Heart left ventricle (tissue), 16 donors: ENCODE data around the gene EGLN2. TPM values are rescaled to one million over a fixed set of nuclear protein-coding genes. Genes with fewer than 3 reads are reported as not detected.
A peak's percentile ranks its signal among the peaks of the same experiment; 100 is the strongest.
"Not testable (repeated sequence)": the region's sequence is repeated elsewhere in the genome, so short reads cannot be mapped to it uniquely, and the experiment has no call there.

ENCODE experiments used
- ATAC-seq, 4 donors: fragments of 200-7000 bp; cut with Tn5 transposase; one replicate each; pipeline ENCODE4 v1.9.1; 2020 to 2022; ENCODE audit warnings: moderate library complexity in 4 of 4, mild to moderate bottlenecking in 3 of 4, moderate number of reproducible peaks in 1 of 4
- DNase-seq, 5 donors: peaks; one replicate each; pipeline ENCODE4 v3.0.0-alpha.2; 2020
- H3K27ac ChIP-seq, 12 donors: fragments of 200-600 bp; sonication (generic) in 4 of 12; one replicate each; pipeline versions ENCODE4 v1.5.0 to v1.8.0; 2016 to 2022; ENCODE audit warnings: mild to moderate bottlenecking in 2 of 12
- H3K27me3 ChIP-seq, 9 donors: fragments of 200-600 bp; sonication (generic) in 2 of 9; one replicate each; pipeline versions ENCODE4 v1.5.1 to v1.8.0; 2016 to 2022; ENCODE audit warnings: mild to moderate bottlenecking in 3 of 9
- H3K36me3 ChIP-seq, 9 donors: fragments of 200-600 bp; sonication (generic) in 2 of 9; one replicate each; pipeline versions ENCODE4 v1.5.0 to v1.8.0; 2018 to 2022; ENCODE audit warnings: mild to moderate bottlenecking in 2 of 9
- H3K4me1 ChIP-seq, 12 donors: fragments of 200-600 bp; sonication (generic) in 4 of 12; one replicate each; pipeline versions ENCODE4 v1.5.0 to v1.8.0; 2016 to 2022; ENCODE audit warnings: mild to moderate bottlenecking in 3 of 12
- H3K4me3 ChIP-seq, 12 donors: fragments of 200-600 bp; sonication (generic) in 4 of 12; one replicate each; pipeline versions ENCODE4 v1.5.0 to v1.8.0; 2017 to 2022; ENCODE audit warnings: mild to moderate bottlenecking in 9 of 12, moderate library complexity in 4 of 12
- H3K9me3 ChIP-seq, 12 donors: fragments of 200-600 bp; sonication (generic) in 4 of 12; one replicate each; pipeline versions ENCODE4 v1.5.0 to v1.8.0; 2016 to 2022; ENCODE audit warnings: mild to moderate bottlenecking in 1 of 12
- POLR2A ChIP-seq, 2 donors: fragments of 450-650 bp; IDR thresholded peaks; one replicate each; pipeline ENCODE4 v1.6.1; 2017; ENCODE audit warnings: antibody characterized with exemption in 2 of 2, mild to moderate bottlenecking in 2 of 2, moderate library complexity in 2 of 2
- WGBS, 4 donors: extraction: QIAGEN DNeasy Blood & Tissue Kit in 2 of 4; methylation state at CpG; one replicate each; pipeline versions ENCODE4 v1.1.5 to v1.1.7; 2013 to 2018; 5-methylcytosine and 5-hydroxymethylcytosine counted together
- intact Hi-C, 10 donors: fragments of 100-400 bp; cut with DNase I; formaldehyde crosslinking; loops; one replicate each; pipeline versions ENCODE4 v1.11.1 to v1.14.2; 2022
- polyA plus RNA-seq, 2 donors: library from polyadenylated mRNA; stranded (reverse); fragments of 200-250 nt; gene quantifications; one replicate each; pipeline ENCODE4 v1.2.3, GENCODE V29; 2013
- total RNA-seq, 9 donors: library from RNA; depleted of rRNA in 2 of 9; stranded (reverse); fragments of >200 nt in 2 of 9; fragmentation: NEBNext Ultra II Directional in 3 of 9; extraction: Animal tissue kit (Norgen Biotek cat#: 25700) in 3 of 9; gene quantifications; one replicate each; pipeline versions ENCODE4 v1.1.0 to v1.2.4, GENCODE V29; 2016 to 2023
- TF ChIP-seq, protein P1 (sequence below), 12 donors: fragments of 200-600 bp; sonication (generic) in 4 of 12; IDR thresholded peaks; one replicate each; pipeline versions ENCODE4 v1.5.0 to v1.8.0; 2018 to 2022; ENCODE audit warnings: antibody characterized with exemption in 12 of 12, mild to moderate bottlenecking in 5 of 12
- donor health status: ischemic (EF 13 %, LVEDD 7.1; RV severe dilation, severe dysfunction).
- donor health status: healthy with polysubstance abuse.
- donor health status: DM: no; HTN: yes; CAD: no.
- donor health status: DM: no; HTN: no; CAD: no.
- donor health status: ischemic (EF 25% LVEDD 6.9; RV normal size, moderate dysfunction).
- donor health status: ischemic (EF 25% LVEDD 5.7; RV mildly dilated, moderate dysfunction).
- donor health status: healthy.
- donor health status: DM: yes; HTN: yes; CAD: no.
- donor health status: ischemic (EF 35%, LVEDD 5.7; RV mildly dilated, moderate dysfunction).
- donor health status: nonischemic (EF 11% LVEDD 7.7; RV severe dilation, severe dysfunction).
- donor health status: DM: yes; HTN: yes; CAD: no.
- donor health status: PGD.
- donor health status: ischemic (EF 29% LVEDD 5.4; RV normal size, mild dysfunction).
- donor health status: nonischemic (EF 23%, LVEDD 6.1; RV moderate dilation, normal function).

The EGLN2 gene
- total and polyA plus RNA-seq, 11 donors = 38.1 to 91.8 (median 50.5) TPM

DNA sequence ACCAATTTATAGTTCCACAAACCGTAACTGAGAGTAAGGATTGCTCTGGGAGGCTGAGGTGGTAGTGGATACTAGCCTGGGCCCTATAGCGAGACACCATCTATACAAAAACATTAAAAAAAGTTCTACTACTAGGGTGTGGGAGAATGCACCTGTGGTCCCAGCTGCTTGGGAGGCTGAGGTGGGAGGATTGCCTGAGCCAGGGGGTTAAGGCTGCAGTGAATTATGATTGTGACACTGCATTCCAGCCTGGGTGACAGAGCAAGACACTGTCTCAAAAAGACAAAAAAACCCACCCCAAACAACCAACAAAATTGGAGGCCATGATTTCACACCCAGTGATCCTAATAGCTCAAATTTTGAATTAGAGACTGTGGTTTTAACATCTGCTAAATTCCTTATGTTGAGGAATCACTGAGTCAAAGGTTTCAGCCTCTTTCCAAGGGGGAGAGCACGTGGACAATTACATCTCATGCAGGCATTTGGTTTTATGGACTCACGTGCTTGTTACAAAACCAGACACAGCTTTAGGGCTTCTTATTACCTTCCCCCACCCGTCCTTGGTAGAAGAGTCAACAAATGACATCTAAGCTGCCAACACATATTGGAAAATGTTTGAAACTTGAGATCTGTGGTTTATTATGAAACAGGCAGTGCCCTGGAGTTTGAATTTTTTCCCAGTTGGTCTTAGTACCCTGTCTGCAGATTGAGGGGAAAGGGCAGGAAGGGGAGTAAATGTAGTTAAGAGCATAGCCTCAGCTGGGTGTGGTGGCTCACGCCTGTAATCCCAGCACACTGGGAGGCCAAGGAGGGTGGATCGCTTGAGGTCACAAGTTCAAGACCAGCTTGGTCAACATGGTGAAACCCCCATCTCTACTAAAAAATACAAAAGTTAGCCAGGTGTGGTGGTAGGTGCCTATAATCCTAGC is 32.8 kb downstream of the EGLN2 start:
- Histone ChIP-seq H3K27me3 (no peaks in the 10 kb centered on the region), H3K9me3 (no peaks in the 10 kb centered on the region), H3K27ac (peak overlapping the region in 1 of 12 donors; percentile 24), H3K4me1 (no peaks in the 10 kb centered on the region), H3K4me3 (no peak overlapping the region), H3K36me3 (peaks cover 0 to 15% (median 7%) of the 10 kb centered on the region in 9 donors)
- TF ChIP-seq POLR2A (IDR thresholded peaks at IDR 0.05) = no peak
- TF ChIP-seq, protein P1, sequence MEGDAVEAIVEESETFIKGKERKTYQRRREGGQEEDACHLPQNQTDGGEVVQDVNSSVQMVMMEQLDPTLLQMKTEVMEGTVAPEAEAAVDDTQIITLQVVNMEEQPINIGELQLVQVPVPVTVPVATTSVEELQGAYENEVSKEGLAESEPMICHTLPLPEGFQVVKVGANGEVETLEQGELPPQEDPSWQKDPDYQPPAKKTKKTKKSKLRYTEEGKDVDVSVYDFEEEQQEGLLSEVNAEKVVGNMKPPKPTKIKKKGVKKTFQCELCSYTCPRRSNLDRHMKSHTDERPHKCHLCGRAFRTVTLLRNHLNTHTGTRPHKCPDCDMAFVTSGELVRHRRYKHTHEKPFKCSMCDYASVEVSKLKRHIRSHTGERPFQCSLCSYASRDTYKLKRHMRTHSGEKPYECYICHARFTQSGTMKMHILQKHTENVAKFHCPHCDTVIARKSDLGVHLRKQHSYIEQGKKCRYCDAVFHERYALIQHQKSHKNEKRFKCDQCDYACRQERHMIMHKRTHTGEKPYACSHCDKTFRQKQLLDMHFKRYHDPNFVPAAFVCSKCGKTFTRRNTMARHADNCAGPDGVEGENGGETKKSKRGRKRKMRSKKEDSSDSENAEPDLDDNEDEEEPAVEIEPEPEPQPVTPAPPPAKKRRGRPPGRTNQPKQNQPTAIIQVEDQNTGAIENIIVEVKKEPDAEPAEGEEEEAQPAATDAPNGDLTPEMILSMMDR (IDR thresholded peaks at IDR 0.05) = no peak
- DNase-seq (no peak), ATAC-seq (no peak)
- WGBS, 4 donors = 87 to 90% (median 89%) methylated on average over 7 of the region's 7 CpGs
- intact Hi-C loops = no loop called here

DNA sequence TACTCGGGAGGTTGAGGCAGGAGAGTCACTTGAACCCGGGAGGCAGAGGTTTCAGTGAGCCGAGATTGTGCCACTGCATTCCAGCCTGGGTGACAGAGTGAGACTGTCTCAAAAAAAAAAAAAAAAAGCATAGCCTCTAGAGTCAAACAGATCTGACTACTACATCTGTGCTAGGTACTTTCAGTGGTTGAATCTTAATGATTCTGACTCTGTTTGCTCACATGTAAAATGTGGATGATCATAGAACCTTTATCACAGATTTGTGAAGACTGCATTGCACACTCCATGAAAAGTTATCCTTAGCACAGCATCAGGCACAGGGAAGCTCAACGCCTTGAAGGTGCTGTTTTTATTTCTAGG is 33.4 kb downstream of the EGLN2 start:
- H3K27me3 ChIP-seq, H3K27ac ChIP-seq, ATAC-seq, H3K4me3 ChIP-seq, H3K36me3 ChIP-seq, H3K4me1 ChIP-seq, H3K9me3 ChIP-seq, intact Hi-C loops, DNase-seq: not testable (repeated sequence)
- 76 to 83% (median 79%) methylated on average over 4 of the region's 4 CpGs for WGBS, 4 donors

DNA sequence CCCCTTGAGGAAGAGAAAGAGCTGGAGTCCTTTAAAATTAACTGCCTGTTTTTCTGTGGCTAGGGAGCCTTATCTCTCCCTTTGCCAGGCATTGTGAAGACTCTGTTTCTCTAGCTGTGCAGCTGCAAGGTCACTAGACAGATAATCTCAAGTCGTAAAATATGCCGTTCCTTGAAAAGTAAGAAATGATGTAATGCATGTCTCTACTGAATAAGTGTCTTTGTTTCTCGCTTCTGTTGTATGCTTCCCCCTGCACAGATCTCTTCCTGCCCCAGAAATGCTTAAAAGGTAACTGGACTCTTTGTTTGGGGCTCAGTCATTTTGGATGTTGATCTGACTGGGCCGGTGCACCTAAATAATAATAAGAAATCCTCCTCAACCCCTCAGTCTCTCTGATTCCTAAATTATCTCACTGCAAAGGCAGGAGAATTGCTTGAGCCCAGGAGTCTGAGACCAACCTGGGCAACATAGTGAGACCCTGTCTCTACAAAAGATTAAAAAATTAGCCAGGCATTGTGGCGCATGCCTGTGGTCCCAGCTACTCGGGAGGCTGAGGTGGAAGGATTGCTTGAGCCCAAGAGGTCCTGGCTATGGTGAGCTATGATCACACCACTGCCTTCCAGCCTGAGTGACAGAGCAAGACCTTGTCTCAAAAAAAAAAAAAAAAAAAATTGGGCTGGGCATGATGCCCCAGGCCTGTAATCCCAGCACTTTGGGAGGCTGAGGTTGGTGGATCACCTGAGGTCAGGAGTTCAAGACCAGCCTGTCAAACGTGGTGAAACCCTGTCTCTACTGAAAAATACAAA is 34.9 kb downstream of the EGLN2 start:
- H3K4me3 ChIP-seq, DNase-seq, H3K9me3 ChIP-seq, intact Hi-C loops, ATAC-seq, H3K4me1 ChIP-seq, H3K27ac ChIP-seq, H3K27me3 ChIP-seq, H3K36me3 ChIP-seq: not testable (repeated sequence)
- 45 to 63% (median 58%) methylated on average over 7 of the region's 7 CpGs for WGBS, 4 donors

DNA sequence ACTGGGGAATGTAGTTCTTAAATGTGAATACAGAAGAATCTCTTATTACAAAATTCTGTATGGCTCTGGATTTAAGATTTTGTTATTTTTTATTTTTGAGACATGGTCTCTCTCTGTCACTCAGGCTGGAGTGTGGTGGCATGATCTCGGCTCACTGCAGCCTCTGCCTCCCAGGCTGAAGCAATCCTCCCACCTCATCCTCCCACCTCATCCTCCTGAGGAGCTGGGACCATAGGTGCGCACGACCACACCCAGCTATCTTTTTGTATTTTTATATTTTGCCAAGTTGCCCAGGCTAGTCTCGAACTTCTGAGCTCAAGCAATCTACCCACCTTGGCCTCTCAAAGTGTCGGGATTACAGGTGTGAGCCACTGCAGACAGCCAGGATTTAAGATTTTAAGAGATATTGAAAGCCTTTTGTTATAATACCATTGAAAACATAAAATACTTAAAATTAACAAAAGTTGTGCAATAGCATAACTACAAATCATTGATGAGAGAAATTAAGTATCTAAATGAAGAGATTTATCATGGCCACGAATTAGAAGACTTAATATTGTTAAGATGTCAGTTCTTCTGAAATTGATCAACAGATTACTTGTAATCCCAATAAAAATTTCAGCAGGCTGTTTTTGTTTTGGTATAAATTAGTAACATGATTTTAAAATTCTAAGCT is 37.9 kb downstream of the EGLN2 start:
- WGBS, 4 donors = 85 to 90% (median 88%) methylated on average over 6 of the region's 6 CpGs
- Histone ChIP-seq H3K36me3 (no peaks in the 10 kb centered on the region), H3K27ac (no peak overlapping the region), H3K27me3 (no peaks in the 10 kb centered on the region), H3K4me3 (no peak overlapping the region), H3K9me3 (no peaks in the 10 kb centered on the region), H3K4me1 (no peaks in the 10 kb centered on the region)
- TF ChIP-seq, protein P1 (IDR thresholded peaks at IDR 0.05) = no peak
- no peak for TF ChIP-seq POLR2A (IDR thresholded peaks at IDR 0.05)
- ATAC-seq = no peak
- intact Hi-C loops = no loop called here
- DNase-seq = no peak

DNA sequence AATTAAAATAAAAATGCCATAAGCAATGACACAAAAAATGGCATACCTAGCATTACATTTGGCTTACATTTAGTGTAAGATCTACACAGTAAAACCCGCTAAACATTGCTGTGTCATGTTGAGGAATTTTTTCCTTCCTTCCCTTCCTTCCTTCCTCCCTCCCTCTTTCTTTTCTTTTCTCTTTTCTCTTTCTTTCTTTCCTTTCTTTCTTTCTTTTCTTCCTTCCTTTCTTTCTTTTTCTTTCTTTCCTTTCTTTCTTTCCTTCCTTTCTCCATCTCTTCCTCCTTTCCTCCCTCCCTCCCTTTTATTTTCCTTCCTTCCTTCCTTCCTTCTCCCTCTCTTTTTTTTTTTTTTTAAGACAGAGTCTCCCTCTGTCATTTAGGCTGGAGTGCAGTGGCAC is 39.5 kb downstream of the EGLN2 start:
- H3K36me3 ChIP-seq, H3K9me3 ChIP-seq, DNase-seq, H3K27me3 ChIP-seq, H3K4me3 ChIP-seq, H3K4me1 ChIP-seq, H3K27ac ChIP-seq, intact Hi-C loops, ATAC-seq: not testable (repeated sequence)
- 69 to 85% (median 82%) methylated on average over 1 of the region's 1 CpG for WGBS, 4 donors

DNA sequence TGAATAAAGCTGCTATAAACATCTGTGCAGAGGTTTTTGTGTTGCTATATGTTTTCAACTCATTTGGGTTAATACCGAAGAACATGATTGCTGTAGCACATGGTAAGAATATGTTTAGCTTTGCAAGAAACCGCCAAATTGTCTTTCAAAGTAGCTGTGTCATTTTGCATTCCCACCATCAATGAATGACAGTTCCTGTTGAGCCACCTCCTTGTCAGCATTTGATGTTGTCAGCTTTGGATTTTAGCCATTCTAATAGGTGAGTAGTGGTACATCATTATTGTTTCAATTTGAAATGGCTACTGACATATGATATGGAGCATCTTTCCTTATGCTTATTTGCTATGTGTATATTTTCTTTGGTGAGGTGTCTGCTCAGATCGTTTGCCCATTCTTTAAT is 43.0 kb downstream of the EGLN2 start:
- DNase-seq, H3K4me3 ChIP-seq, ATAC-seq, H3K36me3 ChIP-seq, H3K4me1 ChIP-seq, H3K9me3 ChIP-seq, intact Hi-C loops, H3K27ac ChIP-seq, H3K27me3 ChIP-seq: not testable (repeated sequence)
- whole genome bisulfite sequencing, 4 donors = 91 to 100% (median 94%) methylated on average over 3 of the region's 3 CpGs

DNA sequence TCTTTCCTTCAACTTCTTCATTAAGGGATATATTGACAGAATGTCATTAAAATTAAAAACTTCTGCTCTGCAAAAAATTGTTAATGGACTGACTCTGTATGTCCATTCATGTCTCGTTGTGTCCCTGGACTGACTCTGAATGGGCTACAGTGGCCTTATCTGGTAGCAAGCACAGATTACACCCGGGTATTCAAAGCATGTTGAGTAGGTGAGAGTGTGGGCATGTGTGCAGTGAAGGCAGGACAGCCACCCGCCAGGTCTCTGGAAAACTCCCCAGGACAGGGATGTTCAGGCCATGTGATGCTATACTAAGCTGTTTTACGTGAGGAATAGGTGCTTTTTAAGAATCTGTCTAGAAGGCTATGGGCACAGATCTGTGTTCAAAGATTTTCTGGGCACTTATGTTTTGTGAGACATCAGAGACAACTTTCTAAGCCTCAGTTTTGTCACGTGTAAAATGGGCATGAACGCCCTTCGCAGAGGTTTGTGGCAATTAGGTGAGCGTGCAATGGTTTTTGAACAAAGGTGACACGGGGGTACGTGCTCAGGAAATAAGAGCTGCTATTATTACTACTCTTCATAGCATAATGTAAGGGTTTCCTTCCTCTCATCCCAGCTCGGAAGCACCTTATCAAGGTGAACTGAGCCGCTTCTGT is 44.1 kb downstream of the EGLN2 start:
- H3K27ac ChIP-seq, DNase-seq, H3K36me3 ChIP-seq, intact Hi-C loops, H3K4me1 ChIP-seq, H3K9me3 ChIP-seq: not testable (repeated sequence)
- H3K4me3 ChIP-seq = peak overlapping the region in 6 of 12 donors; percentile 13 to 31 (median 25)
- WGBS, 4 donors = 29 to 55% (median 42%) methylated on average over 8 to 10 of the region's 12 CpGs
- ATAC-seq = peak in 1 of 4 donors; percentile 44
- H3K27me3 ChIP-seq = peaks cover 0 to 15% (median 0%) of the 10 kb centered on the region in 9 donors

DNA sequence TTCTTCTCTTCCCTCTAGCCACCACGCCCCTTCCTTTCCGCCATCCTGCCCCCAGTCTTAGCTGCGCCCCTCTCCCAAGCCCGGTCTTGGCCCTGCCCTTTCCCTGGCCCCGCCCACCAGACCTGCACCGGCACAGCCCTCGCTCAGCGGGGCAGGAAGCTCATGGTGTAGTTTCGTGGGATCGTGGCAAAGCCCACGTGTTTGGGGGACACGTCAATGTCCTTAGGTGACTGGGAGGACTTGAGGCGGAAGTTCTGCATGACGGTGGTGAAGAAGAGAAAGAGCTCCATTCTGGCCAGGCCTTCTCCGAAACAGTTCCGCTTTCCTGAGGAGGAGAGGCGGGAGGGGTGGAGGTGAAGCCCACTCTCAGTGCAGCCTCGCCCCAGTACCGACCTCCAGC is 44.7 kb downstream of the EGLN2 start:
- H3K4me1 ChIP-seq, H3K27ac ChIP-seq, H3K9me3 ChIP-seq, intact Hi-C loops, H3K36me3 ChIP-seq: not testable (repeated sequence)
- DNase-seq = peak in 1 of 5 donors; percentile 35
- peak in 3 of 4 donors; percentile 47 to 80 (median 76) for ATAC-seq
- Histone ChIP-seq H3K4me3 (peak overlapping the region in 7 of 12 donors; percentile 7 to 31 (median 24)), H3K27me3 (peaks cover 0 to 20% (median 0%) of the 10 kb centered on the region in 9 donors)
- WGBS, 4 donors = 5 to 23% (median 6%) methylated on average over 7 to 16 of the region's 19 CpGs
